H9 (cell line): ENCODE data around the gene PLXNB1. TPM values are rescaled to one million over a fixed set of nuclear protein-coding genes. Genes with fewer than 3 reads are reported as not detected.

ENCODE experiments used
- DNase-seq: peaks from one replicate; pipeline ENCODE4 v3.0.0-alpha.2; 2017
- H2AFZ ChIP-seq: one replicate; pipeline ENCODE4 v1.6.1; 2013; ENCODE audit warnings: mild to moderate bottlenecking, low read length, control low read depth, moderate library complexity
- H2AK5ac ChIP-seq: 2 replicates; pipeline ENCODE4 v1.6.1; 2013; ENCODE audit warnings: low read length, control low read depth, mixed read lengths; ENCODE audit not compliant: insufficient read length
- H2BK120ac ChIP-seq: one replicate; pipeline ENCODE4 v1.6.1; 2013; ENCODE audit warnings: low read depth, mild to moderate bottlenecking, low read length, control low read depth, inconsistent platforms; ENCODE audit not compliant: poor library complexity, severe bottlenecking
- H2BK12ac ChIP-seq: 2 replicates; pipeline ENCODE4 v1.6.1; 2013; ENCODE audit warnings: low read length, control low read depth, mixed read lengths, low read depth; ENCODE audit not compliant: insufficient read length
- H2BK15ac ChIP-seq: 2 replicates; pipeline ENCODE4 v1.6.1; 2013; ENCODE audit warnings: low read depth, low read length, control low read depth
- H2BK20ac ChIP-seq: one replicate; pipeline ENCODE4 v1.6.1; 2013; ENCODE audit warnings: low read depth, mild to moderate bottlenecking, low read length, control low read depth, inconsistent platforms; ENCODE audit not compliant: poor library complexity, severe bottlenecking
- H2BK5ac ChIP-seq: 2 replicates; pipeline ENCODE4 v1.6.1; 2013; ENCODE audit warnings: low read length, control low read depth, mixed read lengths; ENCODE audit not compliant: insufficient read length
- H3K14ac ChIP-seq: 2 replicates; pipeline ENCODE4 v1.6.1; 2013; ENCODE audit warnings: low read length, control low read depth; ENCODE audit not compliant: insufficient read depth
- H3K18ac ChIP-seq: 2 replicates; pipeline ENCODE4 v1.6.1; 2013; ENCODE audit warnings: low read depth, mild to moderate bottlenecking, mixed read lengths, low read length, control low read depth; ENCODE audit not compliant: insufficient read length
- H3K23ac ChIP-seq: 2 replicates; pipeline ENCODE4 v1.6.1; 2013; ENCODE audit warnings: low read length, control low read depth, mixed read lengths, low read depth; ENCODE audit not compliant: insufficient read length
- H3K23me2 ChIP-seq: 2 replicates; pipeline ENCODE4 v1.6.1; 2013; ENCODE audit warnings: low read depth, mild to moderate bottlenecking, mixed read lengths, low read length, control low read depth; ENCODE audit not compliant: insufficient read length, poor library complexity, severe bottlenecking
- H3K27ac ChIP-seq: 2 replicates; pipeline ENCODE4 v1.5.1; 2013; ENCODE audit warnings: low read length, control low read depth, mixed read lengths, low read depth; ENCODE audit not compliant: insufficient read length
- H3K27me3 ChIP-seq: 2 replicates; pipeline ENCODE4 v1.6.1; 2013; ENCODE audit warnings: low read length, control low read depth, inconsistent platforms; ENCODE audit not compliant: insufficient read depth
- H3K4ac ChIP-seq: 2 replicates; pipeline ENCODE4 v1.6.1; 2013; ENCODE audit warnings: low read depth, mild to moderate bottlenecking, control low read depth, inconsistent platforms, low read length, moderate library complexity
- H3K4me1 ChIP-seq: 2 replicates; pipeline ENCODE4 v1.6.1; 2013; ENCODE audit warnings: low read length, control low read depth, inconsistent platforms; ENCODE audit not compliant: insufficient read depth
- H3K4me2 ChIP-seq: 2 replicates; pipeline ENCODE4 v1.6.1; 2013; ENCODE audit warnings: low read length, control low read depth, mixed read lengths; ENCODE audit not compliant: insufficient read length, insufficient read depth
- H3K56ac ChIP-seq: 2 replicates; pipeline ENCODE4 v1.6.1; 2013; ENCODE audit warnings: low read depth, mild to moderate bottlenecking, mixed read lengths, low read length, control low read depth; ENCODE audit not compliant: insufficient read length
- H3K79me1 ChIP-seq: 2 replicates; pipeline ENCODE4 v1.6.1; 2013; ENCODE audit warnings: low read depth, mild to moderate bottlenecking, moderate library complexity, low read length, control low read depth, inconsistent platforms; ENCODE audit not compliant: insufficient read depth, poor library complexity, severe bottlenecking
- H3K79me2 ChIP-seq: 2 replicates; pipeline ENCODE4 v1.6.1; 2013; ENCODE audit warnings: low read length, control low read depth, inconsistent platforms; ENCODE audit not compliant: insufficient read depth
- H3K9ac ChIP-seq: 2 replicates; pipeline ENCODE4 v1.6.1; 2013; ENCODE audit warnings: low read length, control low read depth, mixed read lengths; ENCODE audit not compliant: insufficient read length; ENCODE audit errors: extremely low read depth
- H3K9me3 ChIP-seq: one replicate; pipeline ENCODE4 v1.6.1; 2013; ENCODE audit warnings: low read depth, low read length, inconsistent platforms; ENCODE audit not compliant: control insufficient read depth
- H3T11ph ChIP-seq: one replicate; pipeline ENCODE4 v1.6.1; 2013; ENCODE audit warnings: mild to moderate bottlenecking, low read length, control low read depth, inconsistent platforms
- H4K20me1 ChIP-seq: one replicate; pipeline ENCODE4 v1.6.1; 2013; ENCODE audit not compliant: control insufficient read depth, insufficient read length, insufficient read depth
- H4K5ac ChIP-seq: 2 replicates; pipeline ENCODE4 v1.6.1; 2013; ENCODE audit warnings: low read depth, mild to moderate bottlenecking, mixed read lengths, low read length, control low read depth; ENCODE audit not compliant: insufficient read length
- H4K8ac ChIP-seq: replicated peaks from 2 replicates; pipeline ENCODE4 v1.6.1; 2013; ENCODE audit warnings: low read length, control low read depth, mixed read lengths, low read depth; ENCODE audit not compliant: insufficient read length
- H4K91ac ChIP-seq: 2 replicates; pipeline ENCODE4 v1.6.1; 2013; ENCODE audit warnings: low read depth, mild to moderate bottlenecking, moderate library complexity, mixed read lengths, low read length, control low read depth; ENCODE audit not compliant: insufficient read length
- H3K27ac Mint-ChIP-seq, 3 experiments: 2 replicates in 2 of 3; 3 replicates in 1 of 3; pipeline ENCODE4 v1.8.0; 2020 to 2021; ENCODE audit warnings: mixed read lengths in 3 of 3, mild to moderate bottlenecking in 1 of 3, moderate library complexity in 1 of 3
- H3K27me3 Mint-ChIP-seq: 2 replicates; pipeline ENCODE4 v1.8.0; 2021; ENCODE audit warnings: low read depth, mild to moderate bottlenecking, moderate library complexity, mixed read lengths
- H3K36me3 Mint-ChIP-seq, 3 experiments: 2 replicates in 2 of 3; 3 replicates in 1 of 3; pipeline ENCODE4 v1.8.0; 2020 to 2021; ENCODE audit warnings: low read depth in 3 of 3, mixed read lengths in 3 of 3; ENCODE audit not compliant: insufficient read depth in 1 of 3
- H3K4me1 Mint-ChIP-seq, 2 experiments: 2 replicates each; pipeline ENCODE4 v1.8.0; 2020; ENCODE audit warnings: mixed read lengths in 2 of 2
- H3K4me3 Mint-ChIP-seq, 2 experiments: 2 replicates in 1 of 2; 3 replicates in 1 of 2; pipeline ENCODE4 v1.8.0; 2020 to 2021; ENCODE audit warnings: mild to moderate bottlenecking in 2 of 2, mixed read lengths in 2 of 2, moderate library complexity in 1 of 2
- H3K9me3 Mint-ChIP-seq, 2 experiments: 2 replicates in 1 of 2; 3 replicates in 1 of 2; pipeline ENCODE4 v1.8.0; 2020; ENCODE audit warnings: mild to moderate bottlenecking in 2 of 2, mixed read lengths in 2 of 2, moderate library complexity in 1 of 2
- CTCF ChIP-seq: fragments of 200-600 bp; sonication (generic); conservative IDR thresholded peaks from 3 replicates; pipeline ENCODE4 v1.8.0; 2021; ENCODE audit warnings: antibody characterized with exemption, mild to moderate bottlenecking
- WGBS: extraction: QIAGEN DNeasy Blood & Tissue Kit; methylation state at CpG from one replicate; pipeline ENCODE4 v1.1.7; 2013; ENCODE audit warnings: missing lambda C conversion rate, low lambda C conversion rate, mixed read lengths; ENCODE audit not compliant: insufficient read length; ENCODE audit errors: extremely low coverage; 5-methylcytosine and 5-hydroxymethylcytosine counted together
- total RNA-seq: library from RNA; stranded (reverse); gene quantifications from 2 replicates; pipeline ENCODE4 v1.2.1, GENCODE V29; 2021

The PLXNB1 gene
- total RNA-seq, 1 experiment from 2014 or later = 184 TPM

GRCh38 chr3:48460517-48460902 is 30.6 kb upstream of the PLXNB1 start:
- H3K79me2 ChIP-seq = no peaks in the 10 kb centered on the region
- H2BK15ac ChIP-seq = no peak overlapping the region
- no peaks in the 10 kb centered on the region for H3K27me3 ChIP-seq
- no peak overlapping the region for H4K8ac ChIP-seq
- H3K9ac ChIP-seq = no peak overlapping the region
- no peak overlapping the region for H3T11ph ChIP-seq
- Mint-ChIP-seq H3K9me3 (no peaks in the 10 kb centered on the region), H3K27ac (no peak overlapping the region), H3K36me3 (peaks cover 4 to 52% (median 34%) of the 10 kb centered on the region in 3 experiments; a peak in 6 of 7 replicates), H3K4me1 (peaks cover 6 to 7% of the 10 kb centered on the region in 2 experiments), H3K27me3 (no peaks in the 10 kb centered on the region), H3K4me3 (no peak overlapping the region)
- H3K23ac ChIP-seq = no peak overlapping the region
- H2BK5ac ChIP-seq = no peak overlapping the region
- no peak overlapping the region for H3K18ac ChIP-seq
- H3K23me2 ChIP-seq = no peaks in the 10 kb centered on the region
- no peak overlapping the region for H2BK12ac ChIP-seq
- no peak for TF ChIP-seq CTCF
- no peak overlapping the region for H4K5ac ChIP-seq
- DNase-seq = no peak
- H3K9me3 ChIP-seq = no peaks in the 10 kb centered on the region
- no peaks in the 10 kb centered on the region for H4K20me1 ChIP-seq
- H2AK5ac ChIP-seq = no peak overlapping the region
- no peak overlapping the region for H2BK20ac ChIP-seq
- H3K4ac ChIP-seq = no peak overlapping the region
- no peak overlapping the region for H3K4me2 ChIP-seq
- H4K91ac ChIP-seq = no peak overlapping the region
- no peaks in the 10 kb centered on the region for H3K4me1 ChIP-seq
- no peak overlapping the region for H2AFZ ChIP-seq
- H3K14ac ChIP-seq = no peak overlapping the region
- no peak overlapping the region for H3K27ac ChIP-seq
- no peak overlapping the region for H3K56ac ChIP-seq
- H3K79me1 ChIP-seq = no peaks in the 10 kb centered on the region
- WGBS = no CpG with 5 or more reads among the region's 3 CpGs
- no peak overlapping the region for H2BK120ac ChIP-seq
